GM23248 (cell line): Measurements from ENCODE around the gene B4GALNT1. TPM values are rescaled to one million over a fixed set of nuclear protein-coding genes. Genes with fewer than 3 reads are reported as not detected.

ENCODE experiments used
- DNase-seq: peaks from one replicate; pipeline ENCODE4 v3.0.0-alpha.2; 2015
- H2AFZ ChIP-seq: fragments of 200-600 bp; sonication (generic); 2 replicates; pipeline ENCODE4 v1.6.1; 2016; ENCODE audit warnings: antibody characterized with exemption
- H3F3A ChIP-seq: fragments of 200-600 bp; sonication (generic); 2 replicates; pipeline ENCODE4 v1.6.1; 2016; ENCODE audit warnings: mild to moderate bottlenecking, antibody characterized with exemption, mixed run types; ENCODE audit not compliant: insufficient read depth
- H3K27ac ChIP-seq: fragments of 200-600 bp; sonication (generic); 2 replicates; pipeline ENCODE4 v1.5.1; 2016; ENCODE audit warnings: mild to moderate bottlenecking
- H3K27me3 ChIP-seq: fragments of 200-600 bp; sonication (generic); replicated peaks from 2 replicates; pipeline ENCODE4 v1.6.1; 2016; ENCODE audit warnings: mild to moderate bottlenecking; ENCODE audit not compliant: insufficient read depth
- H3K36me3 ChIP-seq: fragments of 200-600 bp; sonication (generic); 2 replicates; pipeline ENCODE4 v1.6.1; 2016; ENCODE audit warnings: low read depth, mild to moderate bottlenecking
- H3K4me1 ChIP-seq: fragments of 200-600 bp; sonication (generic); 2 replicates; pipeline ENCODE4 v1.6.1; 2016; ENCODE audit warnings: mild to moderate bottlenecking; ENCODE audit not compliant: insufficient read depth
- H3K4me2 ChIP-seq: fragments of 200-600 bp; sonication (generic); one replicate; pipeline ENCODE4 v1.6.1; 2016; ENCODE audit warnings: mild to moderate bottlenecking; ENCODE audit not compliant: unreplicated experiment
- H3K4me3 ChIP-seq: fragments of 200-600 bp; sonication (generic); 2 replicates; pipeline ENCODE4 v1.5.1; 2016; ENCODE audit warnings: mild to moderate bottlenecking
- H3K79me2 ChIP-seq: fragments of 200-600 bp; sonication (generic); 2 replicates; pipeline ENCODE4 v1.6.1; 2016; ENCODE audit warnings: mild to moderate bottlenecking; ENCODE audit not compliant: insufficient read depth
- H3K9ac ChIP-seq: fragments of 200-600 bp; sonication (generic); 2 replicates; pipeline ENCODE4 v1.6.1; 2016; ENCODE audit warnings: mild to moderate bottlenecking
- H3K9me2 ChIP-seq: fragments of 200-600 bp; sonication (generic); 2 replicates; pipeline ENCODE4 v1.6.1; 2016; ENCODE audit warnings: mixed run types, mild to moderate bottlenecking, moderate library complexity; ENCODE audit not compliant: insufficient read depth
- H3K9me3 ChIP-seq: fragments of 200-600 bp; sonication (generic); one replicate; pipeline ENCODE4 v1.6.1; 2017; ENCODE audit warnings: low read depth
- H4K20me1 ChIP-seq: fragments of 200-600 bp; sonication (generic); 2 replicates; pipeline ENCODE4 v1.6.0; 2016; ENCODE audit not compliant: insufficient read depth
- EZH2 ChIP-seq: fragments of 200-600 bp; sonication (generic); IDR thresholded peaks from 2 replicates; pipeline ENCODE4 v1.6.1; 2018; ENCODE audit warnings: antibody characterized with exemption, mild to moderate bottlenecking; ENCODE audit not compliant: insufficient read depth, poor library complexity, severe bottlenecking
- EZH2phosphoT487 ChIP-seq: fragments of 200-600 bp; sonication (generic); IDR thresholded peaks from 2 replicates; pipeline ENCODE4 v1.6.1; 2018; ENCODE audit warnings: antibody characterized with exemption, moderate library complexity, mild to moderate bottlenecking, low read depth; ENCODE audit not compliant: insufficient read depth
- whole genome bisulfite sequencing, 2 experiments: methylation state at CpG; one replicate each; pipeline ENCODE4 v1.1.6; 2015 to 2017; ENCODE audit warnings: low lambda C conversion rate in 2 of 2, low coverage in 1 of 2; ENCODE audit errors: missing lambda C conversion rate in 2 of 2; 5-methylcytosine and 5-hydroxymethylcytosine counted together
- in situ Hi-C: fragments of 300-500 bp; cut with MboI; formaldehyde crosslinking; loops from 2 replicates; pipeline ENCODE4 v1.15.0; 2020
- polyA plus RNA-seq: library from polyadenylated mRNA; unstranded; fragments of >200 nt; fragmentation: Nextera tagmentation; extraction: Ambion mirVana; gene quantifications from 2 replicates; pipeline ENCODE4 v1.2.1, GENCODE V29; 2016
- total RNA-seq: library from RNA; depleted of rRNA; stranded (reverse); fragments of >200 nt; shearing (Covaris generic); gene quantifications from 2 replicates; pipeline ENCODE4 v1.2.3, GENCODE V29; 2014

B4GALNT1 gene
- total and polyA plus RNA-seq, 2 experiments from 2014 or later, result 5.4 to 8.6 TPM

- no peaks in the 10 kb centered on the region for H3K9me2 ChIP-seq
- H3K9ac ChIP-seq, result no peak overlapping the region
- no peaks in the 10 kb centered on the region for H3K79me2 ChIP-seq
- in situ Hi-C loops, result no loop called here
- no peaks in the 10 kb centered on the region for H3K9me3 ChIP-seq
- no peak overlapping the region for H3K4me2 ChIP-seq
- no peaks in the 10 kb centered on the region for H3K36me3 ChIP-seq
- H3F3A ChIP-seq, result no peaks in the 10 kb centered on the region
- H4K20me1 ChIP-seq, result no peaks in the 10 kb centered on the region
- no peak overlapping the region for H3K27ac ChIP-seq
- no peak overlapping the region for H3K4me3 ChIP-seq
- 85 to 86% methylated on average over 12 of the region's 12 CpGs for WGBS, 2 experiments
- H3K4me1 ChIP-seq, result peaks cover 3% of the 10 kb centered on the region; the same call in 1 of the 2 replicates
- H3K27me3 ChIP-seq, result peaks cover 11% of the 10 kb centered on the region
- H2AFZ ChIP-seq, result no peak overlapping the region
- no peak for DNase-seq
- TF ChIP-seq EZH2phosphoT487, result no peak
- TF ChIP-seq EZH2, result no peak
Observed at GRCh38 chr12:57625261-57626032, 7.6 kb downstream of the B4GALNT1 start.

- no peaks in the 10 kb centered on the region for H3F3A ChIP-seq
- no peak overlapping the region for H3K4me3 ChIP-seq
- peaks cover 14% of the 10 kb centered on the region for H3K27me3 ChIP-seq
- no peaks in the 10 kb centered on the region for H3K9me2 ChIP-seq
- in situ Hi-C loops, result no loop called here
- TF ChIP-seq EZH2phosphoT487 (no peak), EZH2 (no peak)
- H3K27ac ChIP-seq, result no peak overlapping the region
- H3K79me2 ChIP-seq, result no peaks in the 10 kb centered on the region
- H3K36me3 ChIP-seq, result no peaks in the 10 kb centered on the region
- no peak overlapping the region for H2AFZ ChIP-seq
- WGBS, 2 experiments, result 75 to 79% methylated on average over 8 of the region's 8 CpGs
- DNase-seq, result no peak
- H4K20me1 ChIP-seq, result no peaks in the 10 kb centered on the region
- H3K9ac ChIP-seq, result no peak overlapping the region
- H3K9me3 ChIP-seq, result no peaks in the 10 kb centered on the region
- H3K4me2 ChIP-seq, result no peak overlapping the region
- peaks cover 3% of the 10 kb centered on the region; the same call in 1 of the 2 replicates for H3K4me1 ChIP-seq
Observed at GRCh38 chr12:57624441-57625220, 8.4 kb downstream of the B4GALNT1 start.

GRCh38 chr12:57623811-57624390, 9.1 kb downstream of the B4GALNT1 start:
- H3K79me2 ChIP-seq, result no peaks in the 10 kb centered on the region

GRCh38 chr12:57623385-57623784, 9.6 kb downstream of the B4GALNT1 start:
- no peaks in the 10 kb centered on the region for H4K20me1 ChIP-seq
- 72% methylated on average over 2 of the region's 2 CpGs for WGBS, 2 experiments
- H3K27me3 ChIP-seq, result peaks cover 14% of the 10 kb centered on the region
- H3K4me2 ChIP-seq, result no peak overlapping the region
- H3K27ac ChIP-seq, result no peak overlapping the region
- DNase-seq, result no peak
- H3K9me2 ChIP-seq, result no peaks in the 10 kb centered on the region
- no peak overlapping the region for H3K4me3 ChIP-seq
- peaks cover 3% of the 10 kb centered on the region; the same call in 1 of the 2 replicates for H3K4me1 ChIP-seq
- no peaks in the 10 kb centered on the region for H3K9me3 ChIP-seq
- peaks cover 5% of the 10 kb centered on the region; the same call in 1 of the 2 replicates for H3F3A ChIP-seq
- no peaks in the 10 kb centered on the region for H3K79me2 ChIP-seq
- H3K9ac ChIP-seq, result no peak overlapping the region
- H3K36me3 ChIP-seq, result no peaks in the 10 kb centered on the region
- no peak overlapping the region for H2AFZ ChIP-seq
- in situ Hi-C loops, result no loop called here
- TF ChIP-seq EZH2 (no peak), EZH2phosphoT487 (no peak)

More at GRCh38 chr12:57623811-57624390, 9.1 kb downstream of the B4GALNT1 start:
- no peak overlapping the region for H3K4me3 ChIP-seq
- no peak overlapping the region for H3K9ac ChIP-seq
- 60 to 70% methylated on average over 5 of the region's 5 CpGs for WGBS, 2 experiments
- H3K27me3 ChIP-seq, result peaks cover 14% of the 10 kb centered on the region
- H3F3A ChIP-seq, result no peaks in the 10 kb centered on the region
- H3K9me2 ChIP-seq, result no peaks in the 10 kb centered on the region
- H3K4me1 ChIP-seq, result peaks cover 3% of the 10 kb centered on the region; the same call in 1 of the 2 replicates
- H3K4me2 ChIP-seq, result no peak overlapping the region
- in situ Hi-C loops, result no loop called here
- H3K36me3 ChIP-seq, result no peaks in the 10 kb centered on the region
- no peaks in the 10 kb centered on the region for H4K20me1 ChIP-seq
- DNase-seq, result no peak
- H3K27ac ChIP-seq, result no peak overlapping the region
- no peak for TF ChIP-seq EZH2
- TF ChIP-seq EZH2phosphoT487, result no peak
- no peak overlapping the region for H2AFZ ChIP-seq
- H3K9me3 ChIP-seq, result no peaks in the 10 kb centered on the region
